HCT116 (cell line): Measurements from ENCODE around the gene NEDD4L.
A peak's percentile ranks its signal among the peaks of the same experiment; 100 is the strongest.

ENCODE experiments used
- EGR1 ChIP-seq: IDR thresholded peaks from 2 replicates; pipeline ENCODE4 v1.6.1; 2012; ENCODE audit warnings: low read depth
- EZH2 ChIP-seq: fragments of 200-600 bp; sonication (generic); IDR thresholded peaks from 2 replicates; pipeline ENCODE4 v1.6.1; 2017; ENCODE audit warnings: antibody characterized with exemption, mixed run types
- EZH2phosphoT487 ChIP-seq: fragments of 200-600 bp; IDR thresholded peaks from 2 replicates; pipeline ENCODE4 v1.6.1; 2018; ENCODE audit warnings: antibody characterized with exemption, borderline replicate concordance
- POLR2A ChIP-seq: IDR thresholded peaks from 2 replicates; pipeline ENCODE4 v1.7.0; 2011; ENCODE audit warnings: borderline replicate concordance; ENCODE audit not compliant: insufficient read depth, insufficient read length; ENCODE audit errors: extremely low read depth
- POLR2AphosphoS5 ChIP-seq: IDR thresholded peaks from 2 replicates; pipeline ENCODE4 v1.6.1; 2011; ENCODE audit warnings: mild to moderate bottlenecking, low read depth, low read length, moderate library complexity
- RAD21 ChIP-seq: IDR thresholded peaks from 2 replicates; pipeline ENCODE4 v1.6.1; 2012; ENCODE audit warnings: low read depth, mild to moderate bottlenecking
- SP1 ChIP-seq: IDR thresholded peaks from 2 replicates; pipeline ENCODE4 v1.6.1; 2012; ENCODE audit warnings: low read depth
- SRF ChIP-seq: IDR thresholded peaks from 2 replicates; pipeline ENCODE4 v1.6.1; 2012; ENCODE audit warnings: low read depth
- TCF7L2 ChIP-seq: IDR thresholded peaks from 2 replicates; pipeline ENCODE4 v1.7.0; 2011; ENCODE audit warnings: borderline replicate concordance, inconsistent platforms; ENCODE audit not compliant: insufficient read depth, insufficient read length; ENCODE audit errors: extremely low read depth
- TF ChIP-seq, protein P1 (sequence below): IDR thresholded peaks from 2 replicates; pipeline ENCODE4 v1.6.1; 2012
- TF ChIP-seq, protein P2 (sequence below): IDR thresholded peaks from 2 replicates; pipeline ENCODE4 v1.6.1; 2011; ENCODE audit warnings: mild to moderate bottlenecking, low read length, moderate library complexity; ENCODE audit not compliant: insufficient replicate concordance; ENCODE audit errors: extremely low read depth
- TF ChIP-seq, protein P3 (sequence below), 3 experiments: fragments of 200-600 bp in 1 of 3; sonication (generic) in 1 of 3; IDR thresholded peaks in 2 of 3; conservative IDR thresholded peaks in 1 of 3; 2 replicates each; pipeline ENCODE4 v1.5.1; 2012 to 2017; ENCODE audit warnings: low read depth in 2 of 3, low read length in 2 of 3, antibody characterized with exemption in 1 of 3, borderline replicate concordance in 1 of 3, control low read depth in 1 of 3, mild to moderate bottlenecking in 1 of 3, mixed read lengths in 1 of 3, mixed run types in 1 of 3, moderate library complexity in 1 of 3; ENCODE audit not compliant: insufficient read depth in 1 of 3
- TF ChIP-seq, protein P4 (sequence below): IDR thresholded peaks from 2 replicates; pipeline ENCODE4 v1.6.1; 2012; ENCODE audit warnings: low read depth
- TF ChIP-seq, protein P5 (sequence below): IDR thresholded peaks from 2 replicates; pipeline ENCODE4 v1.6.1; 2012

DNA sequence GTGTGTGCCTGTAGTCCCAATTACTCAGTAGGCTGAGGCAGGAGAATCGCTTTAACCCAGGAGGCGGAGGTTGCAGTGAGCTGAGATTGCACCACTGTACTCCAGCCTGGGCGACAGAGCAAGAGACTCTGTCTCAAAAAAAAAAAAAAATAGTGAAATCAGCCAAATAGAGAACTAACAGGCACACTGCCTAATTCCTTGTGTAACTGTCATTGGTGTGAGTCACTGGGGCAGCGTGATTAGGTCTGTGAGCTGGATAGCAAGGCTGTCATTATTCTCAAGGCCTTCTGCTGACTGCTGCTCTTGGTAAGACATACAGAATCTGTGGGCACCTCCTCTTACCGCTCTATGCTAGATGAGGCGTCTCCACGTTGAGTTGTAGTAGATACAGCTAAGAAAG is 270.3 kb downstream of the NEDD4L start:
- TF ChIP-seq TCF7L2, result no peak
- TF ChIP-seq POLR2A, result no peak
- no peak for TF ChIP-seq EGR1
- TF ChIP-seq, protein P1, sequence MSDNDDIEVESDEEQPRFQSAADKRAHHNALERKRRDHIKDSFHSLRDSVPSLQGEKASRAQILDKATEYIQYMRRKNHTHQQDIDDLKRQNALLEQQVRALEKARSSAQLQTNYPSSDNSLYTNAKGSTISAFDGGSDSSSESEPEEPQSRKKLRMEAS, result no peak; the same call in 1 of the 2 replicates
- no peak for TF ChIP-seq EZH2phosphoT487
- no peak for TF ChIP-seq SRF
- TF ChIP-seq, protein P2, sequence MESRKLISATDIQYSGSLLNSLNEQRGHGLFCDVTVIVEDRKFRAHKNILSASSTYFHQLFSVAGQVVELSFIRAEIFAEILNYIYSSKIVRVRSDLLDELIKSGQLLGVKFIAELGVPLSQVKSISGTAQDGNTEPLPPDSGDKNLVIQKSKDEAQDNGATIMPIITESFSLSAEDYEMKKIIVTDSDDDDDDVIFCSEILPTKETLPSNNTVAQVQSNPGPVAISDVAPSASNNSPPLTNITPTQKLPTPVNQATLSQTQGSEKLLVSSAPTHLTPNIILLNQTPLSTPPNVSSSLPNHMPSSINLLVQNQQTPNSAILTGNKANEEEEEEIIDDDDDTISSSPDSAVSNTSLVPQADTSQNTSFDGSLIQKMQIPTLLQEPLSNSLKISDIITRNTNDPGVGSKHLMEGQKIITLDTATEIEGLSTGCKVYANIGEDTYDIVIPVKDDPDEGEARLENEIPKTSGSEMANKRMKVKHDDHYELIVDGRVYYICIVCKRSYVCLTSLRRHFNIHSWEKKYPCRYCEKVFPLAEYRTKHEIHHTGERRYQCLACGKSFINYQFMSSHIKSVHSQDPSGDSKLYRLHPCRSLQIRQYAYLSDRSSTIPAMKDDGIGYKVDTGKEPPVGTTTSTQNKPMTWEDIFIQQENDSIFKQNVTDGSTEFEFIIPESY, result no peak
- peak; percentile 22; the same call in 1 of the 2 replicates for TF ChIP-seq POLR2AphosphoS5
- TF ChIP-seq, protein P3, sequence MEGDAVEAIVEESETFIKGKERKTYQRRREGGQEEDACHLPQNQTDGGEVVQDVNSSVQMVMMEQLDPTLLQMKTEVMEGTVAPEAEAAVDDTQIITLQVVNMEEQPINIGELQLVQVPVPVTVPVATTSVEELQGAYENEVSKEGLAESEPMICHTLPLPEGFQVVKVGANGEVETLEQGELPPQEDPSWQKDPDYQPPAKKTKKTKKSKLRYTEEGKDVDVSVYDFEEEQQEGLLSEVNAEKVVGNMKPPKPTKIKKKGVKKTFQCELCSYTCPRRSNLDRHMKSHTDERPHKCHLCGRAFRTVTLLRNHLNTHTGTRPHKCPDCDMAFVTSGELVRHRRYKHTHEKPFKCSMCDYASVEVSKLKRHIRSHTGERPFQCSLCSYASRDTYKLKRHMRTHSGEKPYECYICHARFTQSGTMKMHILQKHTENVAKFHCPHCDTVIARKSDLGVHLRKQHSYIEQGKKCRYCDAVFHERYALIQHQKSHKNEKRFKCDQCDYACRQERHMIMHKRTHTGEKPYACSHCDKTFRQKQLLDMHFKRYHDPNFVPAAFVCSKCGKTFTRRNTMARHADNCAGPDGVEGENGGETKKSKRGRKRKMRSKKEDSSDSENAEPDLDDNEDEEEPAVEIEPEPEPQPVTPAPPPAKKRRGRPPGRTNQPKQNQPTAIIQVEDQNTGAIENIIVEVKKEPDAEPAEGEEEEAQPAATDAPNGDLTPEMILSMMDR (IDR thresholded peaks at IDR 0.05 in 2 of 3, conservative IDR thresholded peaks at IDR 0.05 in 1 of 3; ENCODE audit: borderline replicate concordance in 1 of 3, insufficient read depth in 1 of 3, low read depth in 2 of 3, low read length in 2 of 3), result no peak
- no peak for TF ChIP-seq EZH2
- no peak for TF ChIP-seq RAD21
- TF ChIP-seq SP1, result peak; percentile 31; the same call in 1 of the 2 replicates
- TF ChIP-seq, protein P4, sequence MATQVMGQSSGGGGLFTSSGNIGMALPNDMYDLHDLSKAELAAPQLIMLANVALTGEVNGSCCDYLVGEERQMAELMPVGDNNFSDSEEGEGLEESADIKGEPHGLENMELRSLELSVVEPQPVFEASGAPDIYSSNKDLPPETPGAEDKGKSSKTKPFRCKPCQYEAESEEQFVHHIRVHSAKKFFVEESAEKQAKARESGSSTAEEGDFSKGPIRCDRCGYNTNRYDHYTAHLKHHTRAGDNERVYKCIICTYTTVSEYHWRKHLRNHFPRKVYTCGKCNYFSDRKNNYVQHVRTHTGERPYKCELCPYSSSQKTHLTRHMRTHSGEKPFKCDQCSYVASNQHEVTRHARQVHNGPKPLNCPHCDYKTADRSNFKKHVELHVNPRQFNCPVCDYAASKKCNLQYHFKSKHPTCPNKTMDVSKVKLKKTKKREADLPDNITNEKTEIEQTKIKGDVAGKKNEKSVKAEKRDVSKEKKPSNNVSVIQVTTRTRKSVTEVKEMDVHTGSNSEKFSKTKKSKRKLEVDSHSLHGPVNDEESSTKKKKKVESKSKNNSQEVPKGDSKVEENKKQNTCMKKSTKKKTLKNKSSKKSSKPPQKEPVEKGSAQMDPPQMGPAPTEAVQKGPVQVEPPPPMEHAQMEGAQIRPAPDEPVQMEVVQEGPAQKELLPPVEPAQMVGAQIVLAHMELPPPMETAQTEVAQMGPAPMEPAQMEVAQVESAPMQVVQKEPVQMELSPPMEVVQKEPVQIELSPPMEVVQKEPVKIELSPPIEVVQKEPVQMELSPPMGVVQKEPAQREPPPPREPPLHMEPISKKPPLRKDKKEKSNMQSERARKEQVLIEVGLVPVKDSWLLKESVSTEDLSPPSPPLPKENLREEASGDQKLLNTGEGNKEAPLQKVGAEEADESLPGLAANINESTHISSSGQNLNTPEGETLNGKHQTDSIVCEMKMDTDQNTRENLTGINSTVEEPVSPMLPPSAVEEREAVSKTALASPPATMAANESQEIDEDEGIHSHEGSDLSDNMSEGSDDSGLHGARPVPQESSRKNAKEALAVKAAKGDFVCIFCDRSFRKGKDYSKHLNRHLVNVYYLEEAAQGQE, result no peak
- TF ChIP-seq, protein P5, sequence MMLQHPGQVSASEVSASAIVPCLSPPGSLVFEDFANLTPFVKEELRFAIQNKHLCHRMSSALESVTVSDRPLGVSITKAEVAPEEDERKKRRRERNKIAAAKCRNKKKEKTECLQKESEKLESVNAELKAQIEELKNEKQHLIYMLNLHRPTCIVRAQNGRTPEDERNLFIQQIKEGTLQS, result no peak
